ENCODE results near the gene KRTAP5-8.
"Not testable (repeated sequence)": the region's sequence is repeated elsewhere in the genome, so short reads cannot be mapped to it uniquely, and the experiment has no call there.

DNA sequence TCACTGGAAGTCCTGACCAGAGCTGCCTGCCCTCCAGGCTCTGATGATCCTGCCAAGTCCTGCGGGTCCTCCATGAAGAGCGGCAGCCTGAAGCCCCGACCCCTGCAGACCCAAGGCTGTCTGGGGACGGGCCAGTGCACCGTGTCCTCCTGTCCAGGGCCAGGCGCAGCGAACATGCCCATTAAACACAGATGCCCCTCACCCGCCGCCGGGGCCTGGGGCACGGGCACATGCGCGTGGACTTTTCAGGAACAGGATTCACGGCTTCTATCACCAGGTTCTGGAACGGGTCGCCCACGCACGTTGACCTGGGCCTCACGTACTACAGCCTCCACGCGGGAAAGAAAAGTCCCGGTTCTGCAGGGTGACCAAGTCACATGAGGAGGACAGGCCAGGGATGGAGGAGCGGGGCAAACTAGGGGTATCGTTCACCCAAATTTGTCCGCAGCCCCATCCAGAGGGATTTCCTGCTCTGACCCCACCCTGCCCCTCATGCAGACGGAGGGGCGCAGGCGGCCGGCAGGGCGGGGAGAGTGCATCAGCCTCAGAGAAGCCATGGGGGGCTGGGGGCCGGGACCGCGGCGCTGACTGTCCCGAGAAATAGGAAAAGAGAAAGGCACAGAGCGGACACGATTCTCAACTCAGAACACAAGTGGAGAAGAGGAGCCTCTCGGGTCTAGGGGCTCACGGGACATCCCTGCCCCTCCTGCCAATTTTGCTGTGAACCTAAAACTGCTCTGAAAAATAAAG, 33.5 kb downstream of the KRTAP5-8 start:
- TF ChIP-seq POLR2A, POLR2AphosphoS5 (IDR thresholded peaks at IDR 0.05): not testable (repeated sequence)
